Left cardiac atrium (tissue), 4 donors: ENCODE measurements around the gene ZNF594. TPM values are rescaled to one million over a fixed set of nuclear protein-coding genes. Genes with fewer than 3 reads are reported as not detected.
"Not testable (repeated sequence)": the region's sequence is repeated elsewhere in the genome, so short reads cannot be mapped to it uniquely, and the experiment has no call there.

Source experiments
- ATAC-seq, 2 donors: fragments of 200-7000 bp; cut with Tn5 transposase; one replicate each; pipeline ENCODE4 v1.9.1; 2020; ENCODE audit warnings: mild to moderate bottlenecking in 2 of 2, moderate library complexity in 2 of 2
- DNase-seq: peaks from one replicate; pipeline ENCODE4 v3.0.0-alpha.2; 2020
- intact Hi-C, 2 donors: fragments of 100-400 bp; cut with DNase I; formaldehyde crosslinking; loops; one replicate each; pipeline versions ENCODE4 v1.14.1 to v1.15.1; 2022 to 2023
- total RNA-seq, 2 donors: library from RNA; stranded (reverse); fragmentation: NEBNext Ultra II Directional; extraction: Animal tissue kit (Norgen Biotek cat#: 25700); gene quantifications; one replicate each; pipeline ENCODE4 v1.2.1, GENCODE V29; 2021
- donor health status: DM: no; HTN: yes; CAD: no.
- donor health status: DM: no; HTN: yes; CAD: no; lungs with severe emphysema.
- donor health status: DM: yes; HTN: yes; CAD: no.
- donor health status: Dilated cardiomyopathy.

Gene ZNF594
- total RNA-seq, 2 donors from 2014 or later = 5.7 to 6.9 TPM

DNA sequence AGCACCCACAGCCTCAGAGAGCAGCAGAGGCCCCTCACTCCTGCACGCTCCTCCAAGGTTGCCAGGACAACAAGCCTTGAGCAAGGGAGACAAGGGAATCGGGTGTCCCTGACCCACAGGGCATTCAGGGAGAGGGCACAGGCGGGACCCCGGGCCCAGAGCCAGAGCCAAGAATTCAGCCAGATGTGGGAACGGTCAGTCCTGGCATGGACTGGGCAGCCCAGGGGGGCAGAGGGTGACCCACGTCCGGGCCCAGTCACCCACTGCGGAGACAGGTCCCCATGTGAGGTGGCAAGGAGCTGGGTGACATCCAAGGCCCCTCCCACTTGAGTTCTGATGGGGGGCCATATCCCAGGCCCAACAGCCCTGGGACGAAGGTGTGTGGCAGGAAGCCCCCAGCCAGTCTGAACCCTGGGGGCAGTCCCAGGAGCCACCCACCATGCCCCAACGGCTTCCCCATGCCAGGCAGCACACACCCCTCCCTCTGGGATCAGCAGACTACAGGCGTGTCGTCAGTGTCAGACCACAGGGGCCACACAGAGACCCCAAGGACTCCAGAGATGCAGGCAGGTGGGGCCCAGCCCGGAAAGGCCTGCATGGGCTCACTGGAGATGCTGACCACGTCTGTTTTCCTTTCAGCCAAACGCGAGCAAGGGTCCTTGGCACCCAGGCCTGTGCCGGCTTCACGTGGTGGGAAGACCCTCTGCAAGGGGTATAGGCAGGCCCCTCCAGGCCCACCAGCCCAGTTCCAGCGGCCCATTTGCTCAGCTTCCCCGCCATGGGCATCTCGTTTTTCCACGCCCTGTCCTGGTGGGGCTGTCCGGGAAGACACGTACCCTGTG is 52.8 kb downstream of the ZNF594 start:
- DNase-seq = no peak
- no peak for ATAC-seq
- intact Hi-C loops = no loop called here

DNA sequence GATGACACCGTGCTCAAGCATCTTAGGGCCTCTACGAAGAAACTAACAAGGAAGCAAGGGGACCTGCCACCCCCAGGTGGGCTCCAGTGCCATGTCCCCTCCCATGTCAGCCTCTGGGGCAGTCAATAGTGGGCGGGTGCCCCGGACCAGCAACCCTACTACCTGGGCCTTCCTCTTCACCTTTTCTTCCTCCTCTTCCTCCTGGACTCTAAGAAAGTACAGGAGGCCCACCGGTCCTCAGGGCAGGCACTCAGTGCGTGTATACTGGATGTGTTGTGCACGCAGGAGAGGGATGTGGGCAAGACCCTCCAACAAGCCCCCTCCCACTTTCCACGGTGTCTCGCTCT is 53.5 kb downstream of the ZNF594 start:
- DNase-seq, ATAC-seq, intact Hi-C loops: not testable (repeated sequence)

DNA sequence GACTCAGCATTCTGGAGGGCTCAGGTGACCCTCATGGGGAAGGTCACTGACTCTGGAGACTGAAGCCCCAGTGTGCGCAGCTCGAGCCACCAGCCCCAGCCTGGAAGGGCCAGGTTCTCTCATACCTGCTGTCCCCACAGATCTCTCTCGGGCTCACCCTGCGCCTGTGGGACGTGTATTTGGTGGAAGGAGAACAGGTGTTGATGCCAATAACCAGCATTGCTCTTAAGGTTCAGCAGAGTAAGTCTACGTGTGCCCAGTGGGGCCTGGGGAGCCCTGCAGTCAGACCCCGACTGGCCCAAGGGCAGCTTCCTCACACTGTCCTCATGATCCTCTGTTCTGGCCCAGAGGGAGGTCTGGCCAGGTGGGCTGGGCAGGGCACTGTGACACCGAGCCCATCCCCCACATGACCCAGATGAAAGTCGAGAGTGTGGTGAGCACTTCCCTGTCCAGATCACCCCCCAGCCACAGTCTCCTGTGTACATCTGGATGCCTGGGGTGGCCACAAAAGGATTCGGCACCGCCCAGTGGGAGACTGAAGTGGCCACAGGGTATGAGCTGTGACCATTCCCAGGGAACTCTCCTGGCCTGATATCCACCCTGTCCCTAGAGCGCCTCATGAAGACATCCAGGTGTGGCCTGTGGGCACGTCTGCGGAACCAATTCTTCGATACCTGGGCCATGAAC is 54.0 kb downstream of the ZNF594 start:
- ATAC-seq, DNase-seq, intact Hi-C loops: not testable (repeated sequence)

DNA sequence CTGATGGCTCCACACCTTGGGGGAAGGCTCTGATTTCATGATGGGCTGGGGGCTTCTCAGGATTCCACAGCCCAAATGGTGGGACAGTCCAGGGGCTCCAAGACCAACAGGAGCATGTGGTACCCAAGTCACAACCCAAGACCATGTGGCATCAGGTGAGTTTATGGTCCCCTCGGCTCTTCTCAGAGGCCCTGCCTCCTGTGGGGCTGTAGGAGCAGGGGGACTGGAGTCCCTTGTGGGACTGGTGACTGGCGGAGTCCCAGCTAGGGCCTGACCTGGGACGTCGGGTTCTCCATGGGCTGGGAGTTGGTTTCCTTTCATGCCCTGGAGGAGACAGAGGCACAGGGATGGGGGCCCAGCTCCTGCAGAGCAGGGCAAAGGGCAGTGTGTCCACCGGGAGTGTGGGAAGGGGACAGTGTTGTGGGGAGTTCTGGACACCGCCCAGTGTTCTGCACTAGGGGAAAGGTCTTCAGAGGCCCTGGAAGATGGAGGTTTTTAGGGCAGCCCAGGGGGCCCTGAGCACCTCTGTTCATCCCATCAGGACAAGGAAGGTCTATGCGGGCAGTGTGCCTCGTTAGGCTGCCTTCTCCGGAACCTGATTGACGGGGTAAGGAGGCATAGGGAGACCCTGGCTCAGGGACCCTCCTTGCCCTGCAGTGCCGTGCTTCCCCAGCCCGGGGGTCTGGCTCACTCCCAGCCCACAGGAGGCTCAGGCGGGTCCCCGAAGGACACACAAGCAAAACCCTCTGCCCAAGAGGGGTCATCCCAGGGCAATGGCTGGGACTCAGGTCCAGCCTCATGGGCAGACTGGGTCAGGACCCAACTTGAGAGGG is 54.9 kb downstream of the ZNF594 start:
- DNase-seq, ATAC-seq, intact Hi-C loops: not testable (repeated sequence)

DNA sequence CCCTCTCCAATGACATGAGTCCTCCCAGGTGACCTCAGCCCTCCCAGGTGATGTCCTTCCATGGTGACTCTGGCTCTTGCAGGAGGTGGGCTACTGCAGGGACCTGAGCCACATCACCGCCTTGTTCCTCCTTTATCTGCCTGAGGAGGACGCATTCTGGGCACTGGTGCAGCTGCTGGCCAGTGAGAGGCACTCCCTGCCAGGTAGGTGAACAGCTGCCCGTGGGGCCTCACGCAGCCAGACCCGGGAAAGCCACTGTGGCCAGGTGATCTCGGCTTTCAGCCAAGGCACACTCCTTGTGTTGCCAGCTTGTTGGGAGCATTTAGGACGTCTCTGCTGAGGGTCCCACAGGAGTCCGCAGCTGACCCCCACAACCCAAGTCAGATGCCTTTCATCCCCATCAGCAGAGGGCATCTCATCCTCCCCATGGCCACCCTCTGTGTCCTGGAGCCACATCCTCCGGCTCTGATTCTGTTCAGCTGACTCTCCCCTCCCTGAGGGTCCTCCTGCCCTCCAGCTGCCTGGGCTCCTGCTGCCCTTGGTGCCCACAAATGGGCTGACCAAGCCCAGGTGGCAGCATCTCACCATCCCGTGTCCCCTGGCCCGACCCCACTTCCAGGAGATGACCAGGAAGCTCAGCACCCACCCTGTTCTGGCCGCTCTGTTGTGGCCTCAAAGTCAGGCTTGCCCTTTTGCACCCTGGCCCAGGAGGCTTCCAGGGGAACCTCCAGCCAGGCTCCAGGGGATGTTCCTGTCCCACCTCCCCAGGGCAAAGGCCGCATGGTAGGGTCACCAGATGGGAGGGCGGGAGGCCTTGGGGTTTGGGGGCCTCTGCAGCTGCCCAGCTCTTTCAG is 55.7 kb downstream of the ZNF594 start:
- ATAC-seq (no peak), DNase-seq (no peak)

DNA sequence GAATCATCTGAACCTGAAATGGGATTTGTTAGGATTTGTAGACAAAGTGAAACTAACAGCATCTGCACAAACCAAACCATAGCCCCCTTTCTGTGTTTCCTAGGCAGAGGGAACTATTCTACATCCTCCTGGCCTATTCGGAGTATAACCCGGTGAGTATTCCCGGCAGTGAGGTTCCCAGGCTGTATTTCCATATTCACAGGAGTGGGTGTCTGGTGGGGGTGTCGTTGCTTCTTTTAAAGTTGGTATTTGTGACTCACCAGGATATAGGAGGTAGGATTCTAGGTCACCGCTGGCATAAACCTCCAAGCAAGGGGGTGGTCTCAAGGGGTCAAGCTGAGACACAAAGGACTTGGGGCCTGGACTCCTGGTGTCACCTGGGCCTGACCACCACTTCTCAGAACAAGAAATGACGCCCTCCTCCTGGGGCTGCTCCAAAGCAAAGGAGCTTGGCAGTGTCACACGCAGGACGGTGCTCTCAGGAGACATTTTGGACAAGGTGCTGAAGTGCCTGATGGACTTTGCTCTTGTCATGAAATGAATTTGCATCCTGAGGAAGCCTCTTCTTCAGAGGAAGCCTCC is 56.4 kb downstream of the ZNF594 start:
- intact Hi-C loops, DNase-seq, ATAC-seq: not testable (repeated sequence)

More for the DNA sequence above, 55.7 kb downstream of the ZNF594 start:
- intact Hi-C loops = no loop called here

DNA sequence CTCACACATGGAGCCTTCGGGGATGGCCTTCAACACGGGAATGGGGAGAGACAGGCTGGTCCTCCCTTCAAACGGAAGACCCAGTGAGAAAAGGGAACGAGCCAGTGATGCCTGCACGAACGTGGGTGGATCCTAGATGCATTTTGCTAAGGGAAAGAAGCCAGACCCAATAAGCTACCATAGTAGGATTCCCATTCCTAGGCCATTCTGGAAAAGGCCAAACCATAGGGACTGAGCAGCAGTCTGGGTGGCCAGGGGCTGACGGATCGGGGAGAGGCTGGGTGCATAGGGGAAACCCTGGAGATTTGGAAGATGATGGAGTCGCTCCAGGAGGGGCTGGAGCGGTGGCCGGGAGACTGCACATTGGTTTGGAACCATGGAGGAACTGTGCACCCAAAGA is 57.1 kb downstream of the ZNF594 start:
- intact Hi-C loops, DNase-seq, ATAC-seq: not testable (repeated sequence)

DNA sequence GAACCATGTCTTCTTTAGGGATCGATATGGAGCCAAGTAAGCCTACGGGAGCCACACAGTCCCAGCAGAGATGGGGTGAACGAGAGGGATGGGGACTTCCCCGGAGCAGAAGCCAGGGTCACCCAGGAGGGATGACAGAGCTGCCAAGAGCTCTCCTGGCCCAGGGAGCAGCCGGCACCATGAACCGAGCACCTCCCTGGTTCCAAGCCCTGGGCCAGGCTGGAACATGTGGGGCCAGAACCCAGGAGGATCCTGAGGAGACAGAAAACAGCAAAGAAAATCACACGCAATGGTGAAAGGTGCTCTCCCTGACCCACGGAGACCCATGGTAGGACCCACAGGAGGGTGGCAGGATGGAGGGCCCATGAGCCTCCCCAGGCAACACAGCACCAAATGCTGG is 57.7 kb downstream of the ZNF594 start:
- ATAC-seq, DNase-seq, intact Hi-C loops: not testable (repeated sequence)

DNA sequence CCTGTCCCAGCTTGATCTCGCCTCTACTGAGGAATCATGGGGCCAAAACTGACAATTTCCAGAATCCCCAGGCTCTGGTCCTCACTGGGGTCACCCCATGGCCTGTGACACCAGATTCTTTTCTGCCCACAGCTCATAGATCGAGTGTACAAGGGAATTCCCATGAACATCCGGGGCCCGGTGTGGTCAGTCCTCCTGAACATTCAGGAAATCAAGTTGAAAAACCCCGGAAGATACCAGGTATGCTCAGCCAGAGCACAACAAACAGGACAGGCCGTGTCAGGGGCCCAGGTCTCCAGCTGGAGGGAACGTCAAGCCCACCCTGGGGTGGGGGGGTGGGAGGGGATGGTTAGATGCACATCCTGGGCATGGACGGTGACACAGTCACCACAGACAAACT is 58.4 kb downstream of the ZNF594 start:
- intact Hi-C loops = no loop called here
- ATAC-seq (no peak), DNase-seq (no peak)

DNA sequence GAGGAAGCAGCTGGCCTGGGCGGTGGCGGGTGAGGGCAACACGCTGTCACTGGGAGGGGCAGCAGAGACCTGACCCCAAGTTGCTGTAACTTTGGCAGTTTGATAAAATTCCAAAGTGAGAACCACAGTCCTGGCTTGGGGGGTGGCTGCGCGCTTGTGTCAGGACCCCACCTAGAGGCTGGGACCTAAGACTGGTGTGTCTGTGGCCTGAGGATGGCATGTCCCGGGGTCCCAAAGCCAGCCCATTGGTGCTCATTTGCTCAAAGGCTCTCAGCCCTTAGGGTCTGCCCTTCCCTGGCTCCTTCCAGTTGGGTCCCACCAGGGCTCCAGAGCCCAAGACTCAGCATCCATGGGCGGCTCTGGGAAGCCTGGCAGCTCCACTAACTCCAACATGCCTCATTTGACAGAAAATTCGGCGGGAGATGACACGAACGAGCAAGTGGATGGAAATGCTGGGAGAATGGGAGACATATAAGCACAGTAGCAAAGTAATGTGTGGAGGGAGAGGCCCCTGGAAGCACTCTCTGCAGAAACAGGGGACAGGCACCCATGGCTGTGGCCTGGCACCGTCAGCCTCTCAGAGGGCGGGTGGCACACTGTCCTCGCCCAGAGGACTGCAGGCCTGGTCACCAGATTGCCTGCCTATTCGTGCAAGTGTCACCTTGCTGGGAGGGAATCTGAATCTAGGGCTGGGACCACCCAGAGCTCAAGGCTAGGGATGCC is 59.0 kb downstream of the ZNF594 start:
- ATAC-seq, DNase-seq, intact Hi-C loops: not testable (repeated sequence)

DNA sequence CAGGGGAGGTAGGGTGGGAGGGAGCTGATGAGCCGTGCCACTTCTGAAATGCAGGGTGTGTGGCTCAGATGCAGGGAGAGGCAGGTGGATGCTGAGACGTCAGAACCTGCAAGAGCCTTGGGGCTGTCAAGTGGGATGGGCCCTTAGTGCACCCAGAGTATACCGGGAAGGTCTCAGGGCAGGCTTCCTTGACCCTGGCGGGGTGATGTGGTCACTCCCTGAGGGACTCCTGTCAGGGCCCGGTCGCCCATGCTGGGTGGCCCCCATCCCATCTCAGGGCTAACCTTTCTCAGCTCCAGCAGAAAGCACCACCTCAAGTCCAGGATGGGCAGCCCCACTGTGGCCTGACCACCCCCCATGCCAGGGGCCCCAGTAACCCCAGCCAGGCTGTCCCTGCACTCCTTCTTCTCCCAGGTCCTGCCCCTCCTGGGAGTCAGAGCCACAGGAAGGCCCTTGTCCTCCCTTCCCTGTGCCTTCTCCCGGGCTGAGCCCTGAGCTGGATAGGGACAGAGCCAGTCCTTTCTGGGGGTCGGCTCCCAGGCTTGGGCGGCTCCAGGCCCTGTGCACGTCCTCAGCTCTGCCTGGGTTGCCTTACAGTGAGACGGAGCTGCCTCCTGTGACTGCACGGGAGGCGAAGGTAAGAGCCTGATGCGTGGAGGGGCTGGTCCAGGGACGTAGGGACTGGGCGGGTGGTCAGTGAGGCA is 59.7 kb downstream of the ZNF594 start:
- ATAC-seq, DNase-seq, intact Hi-C loops: not testable (repeated sequence)

DNA sequence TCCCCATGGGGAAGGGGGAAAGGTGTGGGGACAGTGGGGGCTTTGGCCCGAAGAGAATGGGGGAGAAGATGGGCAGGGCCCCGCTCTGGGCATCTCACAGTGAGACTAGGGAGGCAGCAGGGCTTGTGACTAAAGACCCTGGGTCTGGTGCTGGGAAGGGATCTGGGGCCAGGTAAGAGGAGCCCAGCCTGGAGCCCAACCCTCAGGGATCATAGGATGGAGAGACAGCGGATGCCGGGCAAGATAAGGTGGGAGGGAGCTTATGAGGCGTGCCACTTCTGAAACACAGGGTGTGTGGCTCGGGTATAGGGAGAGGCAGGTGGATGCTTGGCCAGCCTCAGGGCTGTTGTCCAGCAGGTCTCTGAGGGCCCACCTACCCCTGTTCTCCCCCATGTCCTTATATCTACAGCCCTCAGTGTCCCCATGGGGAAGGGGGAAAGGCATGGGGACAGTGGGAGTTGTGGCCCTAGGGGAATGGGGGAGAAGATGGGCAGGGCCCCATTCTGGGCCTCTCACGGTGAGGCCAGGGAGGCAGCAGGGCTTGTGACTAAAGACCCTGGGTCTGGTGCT is 60.4 kb downstream of the ZNF594 start:
- intact Hi-C loops = no loop called here
- DNase-seq = no peak
- ATAC-seq = no peak

DNA sequence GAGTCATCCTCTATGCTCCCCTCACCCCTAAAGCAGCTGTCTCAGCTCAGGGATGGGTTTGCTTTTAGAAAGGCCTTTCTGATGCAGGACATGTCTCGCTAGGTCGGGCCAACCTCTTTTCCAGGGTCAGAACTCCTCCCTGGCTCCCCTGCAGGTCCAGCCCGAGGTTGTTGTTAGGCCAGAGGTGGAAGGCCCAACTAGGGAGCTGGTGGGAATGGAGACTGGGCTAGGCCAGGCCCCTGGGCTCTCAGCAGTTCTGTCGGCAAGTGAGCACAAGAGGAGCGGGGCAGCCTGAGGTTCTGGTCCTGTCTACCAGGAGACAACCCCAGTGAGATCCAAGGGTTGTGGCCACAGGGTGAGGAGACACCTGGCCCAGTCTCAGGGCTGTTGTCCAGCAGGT is 61.0 kb downstream of the ZNF594 start:
- ATAC-seq, DNase-seq, intact Hi-C loops: not testable (repeated sequence)

DNA sequence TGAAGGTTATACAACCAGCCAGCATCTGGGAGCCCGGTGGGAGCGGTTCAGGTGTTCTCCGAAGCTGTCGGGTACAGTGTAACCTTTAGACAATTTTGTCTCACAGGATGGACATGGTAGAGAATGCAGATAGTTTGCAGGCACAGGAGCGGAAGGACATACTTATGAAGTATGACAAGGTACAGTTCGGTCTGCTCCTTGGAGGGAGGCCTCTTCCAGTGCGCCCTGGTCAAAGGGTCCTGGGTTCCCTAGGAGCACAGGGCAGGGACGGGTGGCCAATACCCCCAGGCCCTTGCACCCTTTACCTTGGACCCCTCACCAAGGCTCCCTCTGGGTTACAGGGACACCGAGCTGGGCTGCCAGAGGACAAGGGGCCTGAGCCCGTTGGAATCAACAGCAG is 61.4 kb downstream of the ZNF594 start:
- ATAC-seq, intact Hi-C loops, DNase-seq: not testable (repeated sequence)

DNA sequence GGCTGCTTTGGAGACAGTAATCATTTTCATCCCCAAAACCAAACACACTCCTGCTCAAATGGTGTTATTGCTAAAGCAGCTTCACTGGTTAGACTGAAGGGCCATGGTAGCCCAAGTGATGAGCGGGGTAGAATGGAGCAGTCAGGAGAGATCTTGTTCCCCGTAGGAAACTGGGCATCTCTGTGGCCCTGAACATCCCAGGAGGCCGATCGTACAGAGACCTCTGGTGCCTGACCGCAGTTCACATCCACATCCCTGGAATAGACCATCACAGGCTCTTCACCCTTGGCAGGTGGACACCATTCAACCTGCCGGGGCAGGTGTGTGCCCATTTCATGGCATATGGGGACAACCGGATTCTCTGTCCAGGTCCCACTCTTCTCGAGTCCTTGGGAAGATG is 61.9 kb downstream of the ZNF594 start:
- ATAC-seq, DNase-seq, intact Hi-C loops: not testable (repeated sequence)
